Spleen (tissue), 11 donors: ENCODE results near the gene RAI14. TPM values are rescaled to one million over a fixed set of nuclear protein-coding genes. Genes with fewer than 3 reads are reported as not detected.

Experiments
- DNase-seq: peaks from one replicate; pipeline ENCODE4 v3.0.0-alpha.2; 2020
- H3K27ac ChIP-seq, 8 donors: fragments of 200-600 bp; sonication (generic) in 7 of 8; 1 replicate in 4 of 8; 2 replicates in 4 of 8; pipeline versions ENCODE4 v1.5.0 to v1.8.0; 2016 to 2021; ENCODE audit warnings: inconsistent platforms in 4 of 8, mild to moderate bottlenecking in 4 of 8, moderate library complexity in 1 of 8
- H3K27me3 ChIP-seq, 7 donors: fragments of 200-600 bp; sonication (generic) in 6 of 7; replicated peaks in 1 of 7; 1 replicate in 4 of 7; 2 replicates in 3 of 7; pipeline versions ENCODE4 v1.5.0 to v1.8.0; 2016 to 2021; ENCODE audit warnings: inconsistent platforms in 3 of 7, mild to moderate bottlenecking in 1 of 7
- H3K36me3 ChIP-seq, 6 donors: fragments of 200-600 bp; sonication (generic) in 5 of 6; 1 replicate in 4 of 6; 2 replicates in 2 of 6; pipeline versions ENCODE4 v1.5.0 to v1.8.0; 2016 to 2021; ENCODE audit warnings: inconsistent platforms in 2 of 6
- H3K4me1 ChIP-seq, 6 donors: fragments of 200-600 bp; sonication (generic) in 5 of 6; 1 replicate in 3 of 6; 2 replicates in 3 of 6; pipeline versions ENCODE4 v1.5.0 to v1.8.0; 2016 to 2021; ENCODE audit warnings: inconsistent platforms in 3 of 6
- H3K4me3 ChIP-seq, 8 donors: fragments of 200-600 bp; sonication (generic) in 7 of 8; 1 replicate in 4 of 8; 2 replicates in 4 of 8; pipeline versions ENCODE4 v1.5.0 to v1.8.0; 2016 to 2021; ENCODE audit warnings: inconsistent platforms in 4 of 8, mild to moderate bottlenecking in 4 of 8, moderate library complexity in 2 of 8
- H3K9me3 ChIP-seq, 8 donors: fragments of 200-600 bp; sonication (generic) in 7 of 8; 1 replicate in 4 of 8; 2 replicates in 4 of 8; pipeline versions ENCODE4 v1.5.0 to v1.8.0; 2016 to 2021; ENCODE audit warnings: inconsistent platforms in 4 of 8
- CTCF ChIP-seq, 11 experiments: fragments of 200-600 bp in 7 of 11; fragments of 450-650 bp in 4 of 11; sonication (generic) in 4 of 11; IDR thresholded peaks in 8 of 11; conservative IDR thresholded peaks in 3 of 11; 1 replicate in 7 of 11; 2 replicates in 4 of 11; pipeline versions ENCODE4 v1.4.0 to v1.8.0; 2016 to 2021; ENCODE audit warnings: antibody characterized with exemption in 11 of 11, inconsistent platforms in 4 of 11, mild to moderate bottlenecking in 1 of 11
- POLR2A ChIP-seq, 3 donors: fragments of 450-650 bp; IDR thresholded peaks; one replicate each; pipeline ENCODE4 v1.5.1; 2017; ENCODE audit warnings: antibody characterized with exemption in 3 of 3, mild to moderate bottlenecking in 1 of 3
- POLR2AphosphoS5 ChIP-seq, 3 donors: sonication (generic); formaldehyde crosslinking; IDR thresholded peaks; one replicate each; pipeline ENCODE4 v1.5.1; 2017; ENCODE audit warnings: antibody characterized with exemption in 3 of 3
- WGBS, 5 donors: extraction: QIAGEN DNeasy Blood & Tissue Kit in 3 of 5; methylation state at CpG; one replicate each; pipeline versions ENCODE4 v1.1.5 to v1.1.7; 2013 to 2018; 5-methylcytosine and 5-hydroxymethylcytosine counted together
- intact Hi-C: fragments of 100-400 bp; cut with DNase I; formaldehyde crosslinking; loops from one replicate; pipeline ENCODE4 v1.15.0; 2023; ENCODE audit warnings: low total_unique reads
- polyA plus RNA-seq, 3 donors: library from polyadenylated mRNA; stranded (reverse); fragments of 200-250 nt; gene quantifications; one replicate each; pipeline ENCODE4 v1.2.1, GENCODE V29; 2013
- total RNA-seq, 7 donors: library from RNA; depleted of rRNA in 3 of 7; stranded (reverse); fragments of >200 nt in 3 of 7; fragmentation: NEBNext Ultra II Directional in 4 of 7; extraction: Animal tissue kit (Norgen Biotek cat#: 25700) in 4 of 7; gene quantifications; one replicate each; pipeline versions ENCODE4 v1.1.0 to v1.2.1, GENCODE V29; 2016 to 2021
- donor health status: healthy with polysubstance abuse.
- donor health status: DM: no; HTN: no; CAD: no; lungs with moderate emphysema.
- donor health status: DM: no; HTN: no; CAD: no.
- donor health status: Bipolar disorder and iron deficiency.
- donor health status: healthy.
- donor health status: DM: no; HTN: no; CAD: no.
- donor health status: DM: yes; HTN: yes; CAD: no.

RAI14 gene
- total and polyA plus RNA-seq, 10 donors, result 14.2 to 217 (median 116) TPM

- no peak overlapping the region for H3K4me3 ChIP-seq
- no peak overlapping the region for H3K27ac ChIP-seq
- H3K9me3 ChIP-seq, result peaks cover 0 to 8% (median 0%) of the 10 kb centered on the region in 8 donors
- intact Hi-C loops, result no loop called here
- H3K36me3 ChIP-seq, result no peaks in the 10 kb centered on the region
- H3K27me3 ChIP-seq, result no peaks in the 10 kb centered on the region
- no peak for TF ChIP-seq POLR2A (IDR thresholded peaks at IDR 0.05)
- no peak for TF ChIP-seq POLR2AphosphoS5 (IDR thresholded peaks at IDR 0.05)
- no peak for TF ChIP-seq CTCF (IDR thresholded peaks at IDR 0.05 in 8 of 11, conservative IDR thresholded peaks at IDR 0.05 in 3 of 11)
- 65 to 96% (median 87%) methylated on average over 3 of the region's 3 CpGs for WGBS, 5 donors
- H3K4me1 ChIP-seq, result no peaks in the 10 kb centered on the region
- no peak for DNase-seq
Measured at GRCh38 chr5:34639852-34640626, 16.1 kb upstream of the RAI14 start.

- H3K27me3 ChIP-seq, result peaks cover 0 to 3% (median 0%) of the 10 kb centered on the region in 7 donors
- 60 to 75% (median 64%) methylated on average over 5 of the region's 5 CpGs for WGBS, 5 donors
- H3K4me3 ChIP-seq, result no peak overlapping the region
- intact Hi-C loops, result no loop called here
- H3K27ac ChIP-seq, result peak overlapping the region; percentile 15 to 71 (median 54)
- H3K4me1 ChIP-seq, result no peaks in the 10 kb centered on the region
- DNase-seq, result no peak
- no peaks in the 10 kb centered on the region for H3K36me3 ChIP-seq
- TF ChIP-seq CTCF (IDR thresholded peaks at IDR 0.05 in 8 of 11, conservative IDR thresholded peaks at IDR 0.05 in 3 of 11), result no peak
- no peak for TF ChIP-seq POLR2A (IDR thresholded peaks at IDR 0.05)
- no peak for TF ChIP-seq POLR2AphosphoS5 (IDR thresholded peaks at IDR 0.05)
- H3K9me3 ChIP-seq, result peaks cover 0 to 8% (median 0%) of the 10 kb centered on the region in 8 donors
Measured at GRCh38 chr5:34648039-34648839, 7.9 kb upstream of the RAI14 start.

- Histone ChIP-seq H3K27me3 (peaks cover 0 to 6% (median 0%) of the 10 kb centered on the region in 7 donors), H3K36me3 (no peaks in the 10 kb centered on the region), H3K9me3 (peaks cover 0 to 8% (median 0%) of the 10 kb centered on the region in 8 donors), H3K4me3 (no peak overlapping the region), H3K4me1 (peaks cover 0 to under 1% (median 0%) of the 10 kb centered on the region in 6 donors), H3K27ac (peak overlapping the region in 7 of 8 donors; percentile 29 to 71 (median 55))
- no peak for TF ChIP-seq CTCF (IDR thresholded peaks at IDR 0.05 in 8 of 11, conservative IDR thresholded peaks at IDR 0.05 in 3 of 11)
- no peak for TF ChIP-seq POLR2A (IDR thresholded peaks at IDR 0.05)
- TF ChIP-seq POLR2AphosphoS5 (IDR thresholded peaks at IDR 0.05), result peak in 1 of 3 donors; percentile 43
- intact Hi-C loops, result no loop called here
- WGBS, 5 donors, result 58 to 68% (median 62%) methylated on average over 2 of the region's 2 CpGs
- no peak for DNase-seq
Measured at GRCh38 chr5:34648840-34649158, 7.3 kb upstream of the RAI14 start.

GRCh38 chr5:34651791-34652190, 4.3 kb upstream of the RAI14 start:
- Histone ChIP-seq H3K9me3 (peaks cover 0 to 4% (median 0%) of the 10 kb centered on the region in 8 donors), H3K27me3 (peaks cover 0 to 31% (median 10%) of the 10 kb centered on the region in 7 donors), H3K4me1 (peaks cover 0 to 31% (median 10%) of the 10 kb centered on the region in 6 donors), H3K36me3 (no peaks in the 10 kb centered on the region), H3K4me3 (no peak overlapping the region), H3K27ac (no peak overlapping the region)
- no peak for TF ChIP-seq POLR2A (IDR thresholded peaks at IDR 0.05)
- no peak for TF ChIP-seq POLR2AphosphoS5 (IDR thresholded peaks at IDR 0.05)
- no peak for TF ChIP-seq CTCF (IDR thresholded peaks at IDR 0.05 in 8 of 11, conservative IDR thresholded peaks at IDR 0.05 in 3 of 11)
- 63 to 86% (median 81%) methylated on average over 2 of the region's 2 CpGs for whole genome bisulfite sequencing, 5 donors
- no peak for DNase-seq
- intact Hi-C loops, result loop anchor here (10.0 kb wide), 1 partner anchor 127 kb away; no protein-coding TSS in a partner anchor
